GM18520 (cell line): ENCODE measurements around the gene TRIM49D1.
"Not testable (repeated sequence)": the region's sequence is repeated elsewhere in the genome, so short reads cannot be mapped to it uniquely, and the experiment has no call there.

Experiments
- ATAC-seq: cut with Tn5 transposase; IDR thresholded peaks from one replicate; pipeline ENCODE4 v1.9.1; 2021; ENCODE audit not compliant: unreplicated experiment

The TRIM49D1 gene

GRCh38 chr11:89922195-89922660 is at the start of gene TRIM49D1:
TSS of gene TRIM49D1 (minus strand) at chr11:89922245. CDS start at chr11:89917710, 4,535 bp downstream.
- no peak for ATAC-seq

- ATAC-seq: not testable (repeated sequence)
These were observed 43.7 kb upstream of the TRIM49D1 start, which contains the start of gene TRIM64 for GRCh38 chr11:89965737-89966136. TSS of gene TRIM64 (plus strand) at chr11:89966037. CDS start at chr11:89968504, 2,467 bp downstream.

- ATAC-seq: not testable (repeated sequence)
These were observed 38.8 kb upstream of the TRIM49D1 start for GRCh38 chr11:89960833-89961232.

GRCh38 chr11:89923764-89924163 is 1.7 kb upstream of the TRIM49D1 start, which contains the start of gene TRIM49D2:
TSS of gene TRIM49D2 (plus strand) at chr11:89924064. CDS start at chr11:89926762, 2,698 bp downstream.
- not testable (repeated sequence) for ATAC-seq

GRCh38 chr11:89900809-89901208 is 21.2 kb downstream of the TRIM49D1 start:
- ATAC-seq: not testable (repeated sequence)

GRCh38 chr11:89893245-89893644 is 28.8 kb downstream of the TRIM49D1 start:
- not testable (repeated sequence) for ATAC-seq

GRCh38 chr11:89877511-89877910 is 44.5 kb downstream of the TRIM49D1 start:
- not testable (repeated sequence) for ATAC-seq

- not testable (repeated sequence) for ATAC-seq
These were observed 49.5 kb downstream of the TRIM49D1 start for GRCh38 chr11:89872588-89872987.

- ATAC-seq: not testable (repeated sequence)
These were observed 56.8 kb downstream of the TRIM49D1 start for GRCh38 chr11:89865223-89865622.

- not testable (repeated sequence) for ATAC-seq
These were observed 57.9 kb downstream of the TRIM49D1 start for GRCh38 chr11:89863906-89864704.
